WTC11 (cell line): ENCODE data around the gene ELP2. TPM values are rescaled to one million over a fixed set of nuclear protein-coding genes. Genes with fewer than 3 reads are reported as not detected.

Source experiments
- ATAC-seq: fragments of 200-7000 bp; cut with Tn5 transposase; 2 replicates; pipeline ENCODE4 v1.10.0; 2021; ENCODE audit warnings: mild to moderate bottlenecking, moderate library complexity
- CTCF ChIA-PET: fragments of 300-600 bp; sonication (Branson Sonifier 250); formaldehyde crosslinking; loops from one replicate; lab custom pipeline; 2021; ENCODE audit warnings: antibody characterized with exemption; lab: Charles Lee
- POLR2A ChIA-PET: fragments of 350-600 bp; sonication (Branson Sonifier 250); formaldehyde crosslinking; loops from one replicate; lab custom pipeline; 2021; ENCODE audit warnings: antibody characterized with exemption; lab: Charles Lee
- DNase-seq: peaks from one replicate; pipeline ENCODE4 v3.0.0; 2021; ENCODE audit warnings: low spot score
- H3K27ac Mint-ChIP-seq: 2 replicates; pipeline ENCODE4 v1.8.0; 2021; ENCODE audit warnings: mixed read lengths
- H3K27me3 Mint-ChIP-seq: 2 replicates; pipeline ENCODE4 v1.8.0; 2021; ENCODE audit warnings: low read depth, mild to moderate bottlenecking, moderate library complexity, mixed read lengths
- H3K36me3 Mint-ChIP-seq: 2 replicates; pipeline ENCODE4 v1.8.0; 2021; ENCODE audit warnings: mixed read lengths
- H3K4me1 Mint-ChIP-seq: 2 replicates; pipeline ENCODE4 v1.8.0; 2022; ENCODE audit warnings: mixed read lengths
- H3K4me3 Mint-ChIP-seq: 2 replicates; pipeline ENCODE4 v1.8.0; 2021; ENCODE audit warnings: mild to moderate bottlenecking, moderate library complexity, mixed read lengths
- H3K9me3 Mint-ChIP-seq: 2 replicates; pipeline ENCODE4 v1.8.0; 2021; ENCODE audit warnings: mixed read lengths
- CREB1 ChIP-seq: sonication (generic); formaldehyde crosslinking; IDR thresholded peaks from 2 replicates; pipeline ENCODE4 v1.8.0; 2023; ENCODE audit warnings: mild to moderate bottlenecking, missing genetic modification reagents
- MXD4 ChIP-seq: fragments of 250-450 bp; sonication (Bioruptor Pico); IDR thresholded peaks from 2 replicates; pipeline ENCODE4 v1.8.0; 2021; ENCODE audit warnings: mild to moderate bottlenecking, moderate library complexity, borderline replicate concordance
- NFATC4 ChIP-seq: fragments of 250-450 bp; sonication (Bioruptor Pico); IDR thresholded peaks from 2 replicates; pipeline ENCODE4 v1.9.0; 2021; ENCODE audit warnings: mild to moderate bottlenecking
- OVOL2 ChIP-seq: fragments of 250-450 bp; sonication (Bioruptor Pico); IDR thresholded peaks from 2 replicates; pipeline ENCODE4 v1.9.0; 2021; ENCODE audit warnings: mild to moderate bottlenecking, borderline replicate concordance
- PRRX2 ChIP-seq: fragments of 250-450 bp; sonication (Bioruptor Pico); IDR thresholded peaks from 2 replicates; pipeline ENCODE4 v1.8.0; 2021; ENCODE audit warnings: mild to moderate bottlenecking
- TCF7 ChIP-seq: sonication (generic); formaldehyde crosslinking; IDR thresholded peaks from 2 replicates; pipeline ENCODE4 v1.8.0; 2022; ENCODE audit warnings: mild to moderate bottlenecking, low read depth, missing genetic modification reagents, moderate library complexity
- ZNF263 ChIP-seq: sonication (generic); formaldehyde crosslinking; IDR thresholded peaks from 2 replicates; pipeline ENCODE4 v1.8.1; 2022; ENCODE audit warnings: low read depth, mild to moderate bottlenecking, moderate library complexity, missing genetic modification reagents
- ZNF423 ChIP-seq: fragments of 250-450 bp; sonication (Bioruptor Pico); IDR thresholded peaks from 2 replicates; pipeline ENCODE4 v2.1.2; 2022; ENCODE audit warnings: mild to moderate bottlenecking, moderate library complexity
- total RNA-seq: library from RNA; stranded (reverse); gene quantifications from 3 replicates; pipeline ENCODE4 v1.2.3, GENCODE V29; 2021
- TF ChIP-seq, protein P1 (sequence below): sonication (generic); formaldehyde crosslinking; IDR thresholded peaks from 2 replicates; pipeline ENCODE4 v1.8.0; 2023; ENCODE audit warnings: missing genetic modification reagents
- TF ChIP-seq, protein P2 (sequence below): fragments of 250-450 bp; sonication (Bioruptor Pico); IDR thresholded peaks from 2 replicates; pipeline ENCODE4 v1.9.0; 2021; ENCODE audit warnings: mild to moderate bottlenecking, borderline replicate concordance
- TF ChIP-seq, protein P3 (sequence below): fragments of 200-600 bp; IDR thresholded peaks from 2 replicates; pipeline ENCODE4 v1.8.0; 2022; ENCODE audit warnings: antibody characterized with exemption
- TF ChIP-seq, protein P4 (sequence below): sonication (generic); formaldehyde crosslinking; IDR thresholded peaks from 2 replicates; pipeline ENCODE4 v1.8.0; 2022; ENCODE audit warnings: mild to moderate bottlenecking, missing genetic modification reagents
- TF ChIP-seq, protein P5 (sequence below): sonication (generic); formaldehyde crosslinking; IDR thresholded peaks from 2 replicates; pipeline ENCODE4 v1.8.1; 2023; ENCODE audit warnings: mild to moderate bottlenecking, missing genetic modification reagents, borderline replicate concordance
- TF ChIP-seq, protein P6 (sequence below): sonication (generic); formaldehyde crosslinking; conservative IDR thresholded peaks from 2 replicates; pipeline ENCODE4 v1.8.1; 2022; ENCODE audit warnings: mild to moderate bottlenecking, missing genetic modification reagents
- TF ChIP-seq, protein P7 (sequence below): sonication (generic); formaldehyde crosslinking; IDR thresholded peaks from 2 replicates; pipeline ENCODE4 v1.8.0; 2023; ENCODE audit warnings: mild to moderate bottlenecking, missing genetic modification reagents
- TF ChIP-seq, protein P8 (sequence below): sonication (generic); formaldehyde crosslinking; IDR thresholded peaks from 2 replicates; pipeline ENCODE4 v1.8.1; 2023; ENCODE audit warnings: mild to moderate bottlenecking, missing genetic modification reagents

Gene ELP2
- total RNA-seq, 1 experiment from 2014 or later = 141 TPM

DNA sequence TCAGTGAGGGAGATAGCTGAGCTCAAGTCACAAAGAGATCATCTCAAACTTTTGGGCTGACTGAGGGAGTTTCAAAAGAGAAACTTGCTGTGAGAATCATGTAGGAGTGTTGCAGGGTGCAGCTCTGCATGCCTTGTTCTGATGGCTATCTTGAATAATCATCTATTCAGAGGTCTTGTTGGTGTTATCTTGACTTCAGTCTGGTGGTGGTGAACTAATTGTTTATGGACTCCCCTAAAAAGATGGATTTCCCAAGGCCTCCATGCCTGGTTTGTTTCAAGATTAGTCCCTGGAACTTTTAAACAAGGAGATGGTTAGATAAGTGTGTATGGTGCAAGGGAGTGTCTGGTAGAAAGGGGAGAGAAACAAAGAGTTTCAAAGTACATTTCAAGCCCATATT lies 30.4 kb upstream of the ELP2 start:
- TF ChIP-seq ZNF423 (CRISPR knock-in tag) = no peak
- TF ChIP-seq, protein P1, sequence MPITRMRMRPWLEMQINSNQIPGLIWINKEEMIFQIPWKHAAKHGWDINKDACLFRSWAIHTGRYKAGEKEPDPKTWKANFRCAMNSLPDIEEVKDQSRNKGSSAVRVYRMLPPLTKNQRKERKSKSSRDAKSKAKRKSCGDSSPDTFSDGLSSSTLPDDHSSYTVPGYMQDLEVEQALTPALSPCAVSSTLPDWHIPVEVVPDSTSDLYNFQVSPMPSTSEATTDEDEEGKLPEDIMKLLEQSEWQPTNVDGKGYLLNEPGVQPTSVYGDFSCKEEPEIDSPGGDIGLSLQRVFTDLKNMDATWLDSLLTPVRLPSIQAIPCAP (CRISPR knock-in tag) = no peak
- TF ChIP-seq MXD4 (CRISPR knock-in tag) = no peak
- TF ChIP-seq, protein P2, sequence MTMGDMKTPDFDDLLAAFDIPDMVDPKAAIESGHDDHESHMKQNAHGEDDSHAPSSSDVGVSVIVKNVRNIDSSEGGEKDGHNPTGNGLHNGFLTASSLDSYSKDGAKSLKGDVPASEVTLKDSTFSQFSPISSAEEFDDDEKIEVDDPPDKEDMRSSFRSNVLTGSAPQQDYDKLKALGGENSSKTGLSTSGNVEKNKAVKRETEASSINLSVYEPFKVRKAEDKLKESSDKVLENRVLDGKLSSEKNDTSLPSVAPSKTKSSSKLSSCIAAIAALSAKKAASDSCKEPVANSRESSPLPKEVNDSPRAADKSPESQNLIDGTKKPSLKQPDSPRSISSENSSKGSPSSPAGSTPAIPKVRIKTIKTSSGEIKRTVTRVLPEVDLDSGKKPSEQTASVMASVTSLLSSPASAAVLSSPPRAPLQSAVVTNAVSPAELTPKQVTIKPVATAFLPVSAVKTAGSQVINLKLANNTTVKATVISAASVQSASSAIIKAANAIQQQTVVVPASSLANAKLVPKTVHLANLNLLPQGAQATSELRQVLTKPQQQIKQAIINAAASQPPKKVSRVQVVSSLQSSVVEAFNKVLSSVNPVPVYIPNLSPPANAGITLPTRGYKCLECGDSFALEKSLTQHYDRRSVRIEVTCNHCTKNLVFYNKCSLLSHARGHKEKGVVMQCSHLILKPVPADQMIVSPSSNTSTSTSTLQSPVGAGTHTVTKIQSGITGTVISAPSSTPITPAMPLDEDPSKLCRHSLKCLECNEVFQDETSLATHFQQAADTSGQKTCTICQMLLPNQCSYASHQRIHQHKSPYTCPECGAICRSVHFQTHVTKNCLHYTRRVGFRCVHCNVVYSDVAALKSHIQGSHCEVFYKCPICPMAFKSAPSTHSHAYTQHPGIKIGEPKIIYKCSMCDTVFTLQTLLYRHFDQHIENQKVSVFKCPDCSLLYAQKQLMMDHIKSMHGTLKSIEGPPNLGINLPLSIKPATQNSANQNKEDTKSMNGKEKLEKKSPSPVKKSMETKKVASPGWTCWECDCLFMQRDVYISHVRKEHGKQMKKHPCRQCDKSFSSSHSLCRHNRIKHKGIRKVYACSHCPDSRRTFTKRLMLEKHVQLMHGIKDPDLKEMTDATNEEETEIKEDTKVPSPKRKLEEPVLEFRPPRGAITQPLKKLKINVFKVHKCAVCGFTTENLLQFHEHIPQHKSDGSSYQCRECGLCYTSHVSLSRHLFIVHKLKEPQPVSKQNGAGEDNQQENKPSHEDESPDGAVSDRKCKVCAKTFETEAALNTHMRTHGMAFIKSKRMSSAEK (CRISPR knock-in tag) = no peak
- no peak for TF ChIP-seq ZNF263 (CRISPR knock-in tag)
- TF ChIP-seq NFATC4 (CRISPR knock-in tag) = no peak
- TF ChIP-seq, protein P3, sequence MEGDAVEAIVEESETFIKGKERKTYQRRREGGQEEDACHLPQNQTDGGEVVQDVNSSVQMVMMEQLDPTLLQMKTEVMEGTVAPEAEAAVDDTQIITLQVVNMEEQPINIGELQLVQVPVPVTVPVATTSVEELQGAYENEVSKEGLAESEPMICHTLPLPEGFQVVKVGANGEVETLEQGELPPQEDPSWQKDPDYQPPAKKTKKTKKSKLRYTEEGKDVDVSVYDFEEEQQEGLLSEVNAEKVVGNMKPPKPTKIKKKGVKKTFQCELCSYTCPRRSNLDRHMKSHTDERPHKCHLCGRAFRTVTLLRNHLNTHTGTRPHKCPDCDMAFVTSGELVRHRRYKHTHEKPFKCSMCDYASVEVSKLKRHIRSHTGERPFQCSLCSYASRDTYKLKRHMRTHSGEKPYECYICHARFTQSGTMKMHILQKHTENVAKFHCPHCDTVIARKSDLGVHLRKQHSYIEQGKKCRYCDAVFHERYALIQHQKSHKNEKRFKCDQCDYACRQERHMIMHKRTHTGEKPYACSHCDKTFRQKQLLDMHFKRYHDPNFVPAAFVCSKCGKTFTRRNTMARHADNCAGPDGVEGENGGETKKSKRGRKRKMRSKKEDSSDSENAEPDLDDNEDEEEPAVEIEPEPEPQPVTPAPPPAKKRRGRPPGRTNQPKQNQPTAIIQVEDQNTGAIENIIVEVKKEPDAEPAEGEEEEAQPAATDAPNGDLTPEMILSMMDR = no peak
- TF ChIP-seq, protein P4, sequence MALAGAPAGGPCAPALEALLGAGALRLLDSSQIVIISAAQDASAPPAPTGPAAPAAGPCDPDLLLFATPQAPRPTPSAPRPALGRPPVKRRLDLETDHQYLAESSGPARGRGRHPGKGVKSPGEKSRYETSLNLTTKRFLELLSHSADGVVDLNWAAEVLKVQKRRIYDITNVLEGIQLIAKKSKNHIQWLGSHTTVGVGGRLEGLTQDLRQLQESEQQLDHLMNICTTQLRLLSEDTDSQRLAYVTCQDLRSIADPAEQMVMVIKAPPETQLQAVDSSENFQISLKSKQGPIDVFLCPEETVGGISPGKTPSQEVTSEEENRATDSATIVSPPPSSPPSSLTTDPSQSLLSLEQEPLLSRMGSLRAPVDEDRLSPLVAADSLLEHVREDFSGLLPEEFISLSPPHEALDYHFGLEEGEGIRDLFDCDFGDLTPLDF = no peak
- TF ChIP-seq CREB1 = no peak
- TF ChIP-seq PRRX2 (CRISPR knock-in tag) = no peak
- TF ChIP-seq, protein P5, sequence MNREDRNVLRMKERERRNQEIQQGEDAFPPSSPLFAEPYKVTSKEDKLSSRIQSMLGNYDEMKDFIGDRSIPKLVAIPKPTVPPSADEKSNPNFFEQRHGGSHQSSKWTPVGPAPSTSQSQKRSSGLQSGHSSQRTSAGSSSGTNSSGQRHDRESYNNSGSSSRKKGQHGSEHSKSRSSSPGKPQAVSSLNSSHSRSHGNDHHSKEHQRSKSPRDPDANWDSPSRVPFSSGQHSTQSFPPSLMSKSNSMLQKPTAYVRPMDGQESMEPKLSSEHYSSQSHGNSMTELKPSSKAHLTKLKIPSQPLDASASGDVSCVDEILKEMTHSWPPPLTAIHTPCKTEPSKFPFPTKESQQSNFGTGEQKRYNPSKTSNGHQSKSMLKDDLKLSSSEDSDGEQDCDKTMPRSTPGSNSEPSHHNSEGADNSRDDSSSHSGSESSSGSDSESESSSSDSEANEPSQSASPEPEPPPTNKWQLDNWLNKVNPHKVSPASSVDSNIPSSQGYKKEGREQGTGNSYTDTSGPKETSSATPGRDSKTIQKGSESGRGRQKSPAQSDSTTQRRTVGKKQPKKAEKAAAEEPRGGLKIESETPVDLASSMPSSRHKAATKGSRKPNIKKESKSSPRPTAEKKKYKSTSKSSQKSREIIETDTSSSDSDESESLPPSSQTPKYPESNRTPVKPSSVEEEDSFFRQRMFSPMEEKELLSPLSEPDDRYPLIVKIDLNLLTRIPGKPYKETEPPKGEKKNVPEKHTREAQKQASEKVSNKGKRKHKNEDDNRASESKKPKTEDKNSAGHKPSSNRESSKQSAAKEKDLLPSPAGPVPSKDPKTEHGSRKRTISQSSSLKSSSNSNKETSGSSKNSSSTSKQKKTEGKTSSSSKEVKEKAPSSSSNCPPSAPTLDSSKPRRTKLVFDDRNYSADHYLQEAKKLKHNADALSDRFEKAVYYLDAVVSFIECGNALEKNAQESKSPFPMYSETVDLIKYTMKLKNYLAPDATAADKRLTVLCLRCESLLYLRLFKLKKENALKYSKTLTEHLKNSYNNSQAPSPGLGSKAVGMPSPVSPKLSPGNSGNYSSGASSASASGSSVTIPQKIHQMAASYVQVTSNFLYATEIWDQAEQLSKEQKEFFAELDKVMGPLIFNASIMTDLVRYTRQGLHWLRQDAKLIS (CRISPR knock-in tag) = no peak
- TF ChIP-seq, protein P6, sequence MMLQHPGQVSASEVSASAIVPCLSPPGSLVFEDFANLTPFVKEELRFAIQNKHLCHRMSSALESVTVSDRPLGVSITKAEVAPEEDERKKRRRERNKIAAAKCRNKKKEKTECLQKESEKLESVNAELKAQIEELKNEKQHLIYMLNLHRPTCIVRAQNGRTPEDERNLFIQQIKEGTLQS (CRISPR knock-in tag) = no peak
- no peak for TF ChIP-seq TCF7 (CRISPR knock-in tag)
- TF ChIP-seq, protein P7, sequence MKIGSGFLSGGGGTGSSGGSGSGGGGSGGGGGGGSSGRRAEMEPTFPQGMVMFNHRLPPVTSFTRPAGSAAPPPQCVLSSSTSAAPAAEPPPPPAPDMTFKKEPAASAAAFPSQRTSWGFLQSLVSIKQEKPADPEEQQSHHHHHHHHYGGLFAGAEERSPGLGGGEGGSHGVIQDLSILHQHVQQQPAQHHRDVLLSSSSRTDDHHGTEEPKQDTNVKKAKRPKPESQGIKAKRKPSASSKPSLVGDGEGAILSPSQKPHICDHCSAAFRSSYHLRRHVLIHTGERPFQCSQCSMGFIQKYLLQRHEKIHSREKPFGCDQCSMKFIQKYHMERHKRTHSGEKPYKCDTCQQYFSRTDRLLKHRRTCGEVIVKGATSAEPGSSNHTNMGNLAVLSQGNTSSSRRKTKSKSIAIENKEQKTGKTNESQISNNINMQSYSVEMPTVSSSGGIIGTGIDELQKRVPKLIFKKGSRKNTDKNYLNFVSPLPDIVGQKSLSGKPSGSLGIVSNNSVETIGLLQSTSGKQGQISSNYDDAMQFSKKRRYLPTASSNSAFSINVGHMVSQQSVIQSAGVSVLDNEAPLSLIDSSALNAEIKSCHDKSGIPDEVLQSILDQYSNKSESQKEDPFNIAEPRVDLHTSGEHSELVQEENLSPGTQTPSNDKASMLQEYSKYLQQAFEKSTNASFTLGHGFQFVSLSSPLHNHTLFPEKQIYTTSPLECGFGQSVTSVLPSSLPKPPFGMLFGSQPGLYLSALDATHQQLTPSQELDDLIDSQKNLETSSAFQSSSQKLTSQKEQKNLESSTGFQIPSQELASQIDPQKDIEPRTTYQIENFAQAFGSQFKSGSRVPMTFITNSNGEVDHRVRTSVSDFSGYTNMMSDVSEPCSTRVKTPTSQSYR (CRISPR knock-in tag) = no peak
- no peak for TF ChIP-seq OVOL2 (CRISPR knock-in tag)
- TF ChIP-seq, protein P8, sequence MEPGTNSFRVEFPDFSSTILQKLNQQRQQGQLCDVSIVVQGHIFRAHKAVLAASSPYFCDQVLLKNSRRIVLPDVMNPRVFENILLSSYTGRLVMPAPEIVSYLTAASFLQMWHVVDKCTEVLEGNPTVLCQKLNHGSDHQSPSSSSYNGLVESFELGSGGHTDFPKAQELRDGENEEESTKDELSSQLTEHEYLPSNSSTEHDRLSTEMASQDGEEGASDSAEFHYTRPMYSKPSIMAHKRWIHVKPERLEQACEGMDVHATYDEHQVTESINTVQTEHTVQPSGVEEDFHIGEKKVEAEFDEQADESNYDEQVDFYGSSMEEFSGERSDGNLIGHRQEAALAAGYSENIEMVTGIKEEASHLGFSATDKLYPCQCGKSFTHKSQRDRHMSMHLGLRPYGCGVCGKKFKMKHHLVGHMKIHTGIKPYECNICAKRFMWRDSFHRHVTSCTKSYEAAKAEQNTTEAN = no peak
- Mint-ChIP-seq H3K27ac (no peak overlapping the region), H3K27me3 (peaks cover 2% of the 10 kb centered on the region; the same call in 1 of the 2 replicates), H3K4me1 (no peaks in the 10 kb centered on the region), H3K4me3 (no peak overlapping the region), H3K36me3 (peaks cover 12% of the 10 kb centered on the region), H3K9me3 (peaks cover 33% of the 10 kb centered on the region)
- DNase-seq = no peak
- POLR2A ChIA-PET = no interaction called here
- ATAC-seq = no peak
- CTCF ChIA-PET = interaction anchor here (0.8 kb wide), 1 partner anchor 82 kb away, joined by 3 read pairs; no protein-coding TSS in a partner anchor
